ENCODE data around the gene KIF26B.

DNA sequence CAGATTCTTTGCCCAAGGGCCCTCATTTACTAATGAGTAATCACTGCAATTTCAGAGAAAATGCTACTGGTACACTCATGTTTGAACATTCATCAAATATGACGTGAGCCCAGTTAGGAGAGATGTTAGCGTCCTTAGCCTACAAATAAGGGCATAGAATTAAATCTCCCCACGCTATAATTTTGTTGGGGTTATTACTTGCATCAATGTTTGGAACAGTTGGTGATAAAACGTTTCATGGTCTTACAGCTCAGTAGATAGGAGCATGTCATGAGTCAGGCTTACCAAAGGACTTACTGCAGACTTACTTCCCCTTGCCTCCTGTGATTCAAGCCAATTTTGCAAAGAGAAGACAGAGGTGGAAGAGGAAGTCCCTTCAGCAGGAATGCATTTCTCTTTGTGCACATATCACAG is 304.0 kb downstream of the KIF26B start:
- no peak for TF ChIP-seq EZH2 (IDR thresholded peaks at IDR 0.05; ENCODE audit: borderline replicate concordance, low read depth, low read length, severe bottlenecking)
- no peak for TF ChIP-seq CTCF (IDR thresholded peaks at IDR 0.05; ENCODE audit: borderline replicate concordance, extremely low read depth, low read length, poor library complexity, severe bottlenecking)

Data from DND-41 (cell line).